Right atrium auricular region (tissue), 2 donors: ENCODE results near the gene RNF146. TPM values are rescaled to one million over a fixed set of nuclear protein-coding genes. Genes with fewer than 3 reads are reported as not detected.

Source experiments
- DNase-seq: peaks from one replicate; pipeline ENCODE4 v3.0.0-alpha.2; 2019; ENCODE audit warnings: low spot score
- H3K27ac ChIP-seq, 2 donors: fragments of 200-600 bp; sonication (generic); 1 replicate in 1 of 2; 2 replicates in 1 of 2; pipeline ENCODE4 v1.5.1; 2016 to 2019
- H3K27me3 ChIP-seq, 2 donors: fragments of 200-600 bp; sonication (generic); one replicate each; pipeline versions ENCODE4 v1.5.1 to v1.6.0; 2017 to 2019
- H3K36me3 ChIP-seq: fragments of 200-600 bp; sonication (generic); one replicate; pipeline ENCODE4 v1.5.1; 2016
- H3K4me1 ChIP-seq, 2 donors: fragments of 200-600 bp; sonication (generic); one replicate each; pipeline versions ENCODE4 v1.5.1 to v1.6.0; 2017 to 2019
- H3K4me3 ChIP-seq, 2 donors: fragments of 200-600 bp; sonication (generic); 1 replicate in 1 of 2; 2 replicates in 1 of 2; pipeline ENCODE4 v1.5.1; 2017 to 2019; ENCODE audit warnings: mild to moderate bottlenecking in 1 of 2, moderate library complexity in 1 of 2
- H3K9me3 ChIP-seq, 2 donors: fragments of 200-600 bp; sonication (generic); one replicate each; pipeline ENCODE4 v1.5.1; 2019
- total RNA-seq, 2 donors: library from RNA; depleted of rRNA; stranded (reverse); fragments of >200 nt; gene quantifications; one replicate each; pipeline ENCODE4 v1.1.0, GENCODE V29; 2016
- TF ChIP-seq, protein P1 (sequence below), 2 donors: fragments of 200-600 bp; sonication (generic); IDR thresholded peaks; one replicate each; pipeline ENCODE4 v1.5.1; 2019; ENCODE audit warnings: antibody characterized with exemption in 2 of 2

Gene RNF146
- total RNA-seq, 2 donors from 2014 or later: 41.3 to 44.8 TPM

GRCh38 chr6:127299522-127300240, 33.0 kb downstream of the RNF146 start:
- TF ChIP-seq, protein P1, sequence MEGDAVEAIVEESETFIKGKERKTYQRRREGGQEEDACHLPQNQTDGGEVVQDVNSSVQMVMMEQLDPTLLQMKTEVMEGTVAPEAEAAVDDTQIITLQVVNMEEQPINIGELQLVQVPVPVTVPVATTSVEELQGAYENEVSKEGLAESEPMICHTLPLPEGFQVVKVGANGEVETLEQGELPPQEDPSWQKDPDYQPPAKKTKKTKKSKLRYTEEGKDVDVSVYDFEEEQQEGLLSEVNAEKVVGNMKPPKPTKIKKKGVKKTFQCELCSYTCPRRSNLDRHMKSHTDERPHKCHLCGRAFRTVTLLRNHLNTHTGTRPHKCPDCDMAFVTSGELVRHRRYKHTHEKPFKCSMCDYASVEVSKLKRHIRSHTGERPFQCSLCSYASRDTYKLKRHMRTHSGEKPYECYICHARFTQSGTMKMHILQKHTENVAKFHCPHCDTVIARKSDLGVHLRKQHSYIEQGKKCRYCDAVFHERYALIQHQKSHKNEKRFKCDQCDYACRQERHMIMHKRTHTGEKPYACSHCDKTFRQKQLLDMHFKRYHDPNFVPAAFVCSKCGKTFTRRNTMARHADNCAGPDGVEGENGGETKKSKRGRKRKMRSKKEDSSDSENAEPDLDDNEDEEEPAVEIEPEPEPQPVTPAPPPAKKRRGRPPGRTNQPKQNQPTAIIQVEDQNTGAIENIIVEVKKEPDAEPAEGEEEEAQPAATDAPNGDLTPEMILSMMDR (IDR thresholded peaks at IDR 0.05): no peak
- Histone ChIP-seq H3K4me3 (no peak overlapping the region), H3K27me3 (no peaks in the 10 kb centered on the region), H3K27ac (no peak overlapping the region), H3K9me3 (no peaks in the 10 kb centered on the region), H3K36me3 (no peaks in the 10 kb centered on the region), H3K4me1 (peaks cover 0 to 15% of the 10 kb centered on the region in 2 donors)
- no peak for DNase-seq

- H3K4me1 ChIP-seq: peaks cover 0 to 15% of the 10 kb centered on the region in 2 donors
These were observed 33.7 kb downstream of the RNF146 start for GRCh38 chr6:127300411-127300810.

GRCh38 chr6:127301199-127301700, 34.6 kb downstream of the RNF146 start:
- TF ChIP-seq, protein P1 (IDR thresholded peaks at IDR 0.05): no peak
- Histone ChIP-seq H3K4me1 (peaks cover 0 to 15% of the 10 kb centered on the region in 2 donors), H3K36me3 (no peaks in the 10 kb centered on the region), H3K9me3 (no peaks in the 10 kb centered on the region), H3K27ac (no peak overlapping the region), H3K4me3 (no peak overlapping the region), H3K27me3 (no peaks in the 10 kb centered on the region)
- DNase-seq: no peak

More at GRCh38 chr6:127300411-127300810, 33.7 kb downstream of the RNF146 start:
- TF ChIP-seq, protein P1 (IDR thresholded peaks at IDR 0.05): no peak
- Histone ChIP-seq H3K4me3 (no peak overlapping the region), H3K27me3 (no peaks in the 10 kb centered on the region), H3K9me3 (no peaks in the 10 kb centered on the region), H3K27ac (no peak overlapping the region), H3K36me3 (no peaks in the 10 kb centered on the region)
- no peak for DNase-seq

DNA sequence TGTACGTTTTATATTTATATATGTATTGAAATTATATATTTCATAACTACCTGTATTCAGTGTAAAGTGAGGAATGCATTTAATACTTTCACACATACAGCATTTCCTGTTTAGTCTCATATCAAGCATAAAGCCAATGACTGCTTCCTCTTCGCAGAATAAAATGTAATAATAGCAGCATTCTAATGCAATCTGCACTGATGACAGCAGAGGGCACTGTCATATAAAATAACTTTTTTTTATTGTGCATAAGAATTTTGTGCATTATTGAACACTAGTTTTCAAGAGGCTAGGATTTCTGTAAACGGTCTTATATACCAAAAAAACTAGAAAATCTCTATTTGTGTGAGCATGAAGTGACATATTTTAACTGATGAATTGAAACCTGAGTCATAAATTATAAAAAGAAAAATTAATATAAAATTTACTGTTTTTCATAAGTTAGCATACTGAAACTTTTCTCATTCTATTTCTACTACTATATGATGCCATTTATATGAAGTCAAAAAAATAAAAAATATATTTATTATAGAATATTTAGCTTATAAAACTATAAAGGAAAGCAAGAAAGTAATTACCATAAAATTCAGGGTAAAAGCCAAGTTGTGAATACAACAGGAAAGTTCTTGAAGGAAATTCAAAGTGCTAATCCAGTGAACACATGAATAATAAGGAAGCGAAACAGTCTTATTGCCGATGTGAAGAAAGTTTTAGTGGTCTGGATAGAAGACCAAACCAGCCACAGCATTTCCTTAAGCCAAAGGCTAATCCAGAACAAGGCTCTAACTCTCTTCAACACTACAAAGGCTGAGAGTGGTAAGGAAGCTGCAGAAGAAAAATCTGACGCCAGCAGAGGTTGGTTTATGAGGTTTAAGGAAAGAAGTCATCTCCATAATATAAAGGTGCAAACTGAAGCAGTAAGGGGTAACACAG, 36.3 kb downstream of the RNF146 start:
- Histone ChIP-seq H3K36me3 (no peaks in the 10 kb centered on the region), H3K4me3 (no peak overlapping the region), H3K9me3 (peaks cover 0 to 3% of the 10 kb centered on the region in 2 donors), H3K27ac (no peak overlapping the region), H3K27me3 (no peaks in the 10 kb centered on the region), H3K4me1 (peaks cover 0 to 15% of the 10 kb centered on the region in 2 donors)
- no peak for DNase-seq
- TF ChIP-seq, protein P1 (IDR thresholded peaks at IDR 0.05): peak; percentile 35 to 74

DNA sequence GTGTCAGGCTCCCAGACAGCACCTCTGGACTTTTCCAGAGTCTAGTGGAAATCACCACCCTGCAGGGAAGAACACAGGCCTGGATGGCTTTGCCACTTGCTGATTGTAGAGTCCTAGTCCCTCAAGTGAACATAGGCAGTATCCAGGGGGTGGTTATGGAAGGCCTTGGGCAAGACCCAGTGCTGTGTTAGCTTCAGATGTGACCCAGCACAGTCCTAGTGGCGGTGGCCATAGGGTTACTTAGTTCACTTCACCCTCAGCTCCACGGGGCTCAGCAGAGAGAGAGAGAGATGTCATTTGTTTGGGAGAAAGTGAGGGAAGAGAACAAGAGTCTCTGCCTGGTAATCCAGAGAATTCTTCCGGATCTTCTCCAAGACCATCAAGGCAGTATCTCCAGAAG, 37.3 kb downstream of the RNF146 start:
- no peaks in the 10 kb centered on the region for H3K27me3 ChIP-seq
- no peak for DNase-seq
- peaks cover 0 to 15% of the 10 kb centered on the region in 2 donors for H3K4me1 ChIP-seq
- no peak overlapping the region for H3K27ac ChIP-seq
- TF ChIP-seq, protein P1 (IDR thresholded peaks at IDR 0.05): no peak
- peaks cover 0 to 8% of the 10 kb centered on the region in 2 donors for H3K9me3 ChIP-seq
- H3K36me3 ChIP-seq: no peaks in the 10 kb centered on the region
- H3K4me3 ChIP-seq: no peak overlapping the region
